Activated CD8-positive, alpha-beta memory T cell treated with anti-CD3 and anti-CD28 coated beads, Interleukin-2, amount 50 U/mL, for 1 hour (primary cell): ENCODE results near the gene HIP1.
"Not testable (repeated sequence)": the region's sequence is repeated elsewhere in the genome, so short reads cannot be mapped to it uniquely, and the experiment has no call there.

ENCODE experiments used
- DNase-seq: peaks from one replicate; pipeline ENCODE4 v3.0.0-alpha.2; 2020; ENCODE audit errors: extremely low read depth

Gene HIP1

DNA sequence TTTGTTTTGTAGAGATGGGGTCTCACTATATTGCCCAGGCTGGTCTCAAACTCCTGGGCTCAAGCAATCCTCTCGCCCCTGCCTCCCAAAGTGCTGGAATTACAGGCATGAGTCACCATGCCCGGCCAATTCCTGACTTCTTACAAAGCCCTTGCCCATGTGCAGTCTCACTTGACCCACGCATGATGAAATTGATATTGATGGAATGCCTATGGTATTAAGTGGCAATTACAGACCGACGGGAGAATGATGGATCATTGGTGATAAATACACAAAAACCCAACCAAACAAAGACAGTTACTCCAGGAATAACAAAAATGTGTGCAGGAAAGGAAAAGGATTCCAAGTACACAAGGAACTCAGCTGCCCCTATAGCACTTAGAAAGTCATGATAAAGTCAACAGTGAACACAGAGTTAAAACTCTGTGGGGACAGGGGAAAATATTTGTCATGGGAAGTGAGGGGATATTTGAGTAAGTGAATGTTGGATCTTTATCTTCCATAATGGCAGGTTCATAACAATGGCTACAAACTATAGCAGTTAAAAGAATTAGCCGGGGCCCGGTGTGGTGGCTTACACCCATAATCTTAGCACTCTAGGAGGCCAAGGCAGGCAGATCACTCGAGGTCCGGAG, 21.6 kb downstream of the HIP1 start:
- DNase-seq: no peak

GRCh38 chr7:75715864-75716263, 22.9 kb downstream of the HIP1 start:
- DNase-seq: no peak

- DNase-seq: no peak
Measured at GRCh38 chr7:75712517-75713361, 26.0 kb downstream of the HIP1 start.

DNA sequence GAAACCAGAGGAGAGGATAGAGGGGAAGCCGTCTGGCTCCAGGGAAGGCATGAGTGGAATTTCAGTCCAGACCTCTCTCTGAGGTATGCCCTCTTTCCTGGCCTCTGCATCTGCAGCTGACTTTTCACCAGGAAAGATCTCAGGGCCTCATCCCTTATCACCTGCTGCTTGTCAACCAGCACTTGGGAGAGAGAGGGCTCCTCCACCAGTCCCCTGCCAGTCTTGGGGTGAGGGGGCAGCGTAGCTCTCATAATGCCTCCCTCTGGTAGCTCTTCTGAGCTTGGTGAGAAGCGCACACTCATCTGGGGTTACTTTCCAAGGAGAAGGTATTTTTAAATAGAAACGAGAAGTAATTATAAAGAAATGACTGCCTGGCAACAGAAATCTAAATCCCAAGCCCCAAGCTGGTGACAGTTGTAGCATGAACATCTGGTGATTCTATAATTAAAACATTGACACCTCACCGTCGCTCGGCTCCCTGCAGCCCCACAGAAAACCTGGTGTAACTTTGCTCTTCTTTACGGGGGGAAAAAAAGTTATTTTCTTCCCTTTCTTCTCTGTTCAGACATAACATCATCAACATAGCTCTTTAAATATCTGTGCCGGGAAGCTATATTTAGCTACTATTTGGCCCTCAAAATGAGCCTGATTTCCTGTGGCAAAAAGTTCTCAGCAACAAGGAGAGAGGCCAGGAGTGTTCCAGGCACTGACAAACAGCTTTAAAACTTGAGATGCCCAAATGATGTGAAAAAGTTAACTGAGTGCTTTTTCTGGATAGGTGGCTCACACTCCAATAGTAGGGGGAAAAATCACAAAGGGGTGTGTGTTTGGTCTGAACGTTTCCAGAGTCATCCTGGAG, 26.9 kb downstream of the HIP1 start:
- DNase-seq: no peak

DNA sequence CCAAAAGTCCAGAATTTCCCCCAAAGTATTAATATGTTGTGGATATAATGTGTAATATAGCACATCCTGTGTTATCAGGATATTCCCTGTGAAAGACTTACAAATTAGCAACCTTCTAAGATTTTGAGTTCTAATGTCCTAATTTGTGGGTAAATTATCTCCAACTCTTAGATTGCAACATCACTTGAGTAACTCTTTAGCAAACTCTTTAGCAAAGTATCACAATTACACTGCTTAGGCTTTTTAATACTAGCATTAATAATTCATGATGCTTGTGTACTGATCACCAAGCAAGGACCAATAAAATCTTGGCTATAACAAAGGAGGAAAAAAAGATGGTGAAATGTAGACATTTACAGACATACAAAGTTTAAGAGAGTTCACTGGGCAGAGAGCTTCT, 27.7 kb downstream of the HIP1 start:
- no peak for DNase-seq

GRCh38 chr7:75704928-75705327, 33.8 kb downstream of the HIP1 start:
- no peak for DNase-seq

DNA sequence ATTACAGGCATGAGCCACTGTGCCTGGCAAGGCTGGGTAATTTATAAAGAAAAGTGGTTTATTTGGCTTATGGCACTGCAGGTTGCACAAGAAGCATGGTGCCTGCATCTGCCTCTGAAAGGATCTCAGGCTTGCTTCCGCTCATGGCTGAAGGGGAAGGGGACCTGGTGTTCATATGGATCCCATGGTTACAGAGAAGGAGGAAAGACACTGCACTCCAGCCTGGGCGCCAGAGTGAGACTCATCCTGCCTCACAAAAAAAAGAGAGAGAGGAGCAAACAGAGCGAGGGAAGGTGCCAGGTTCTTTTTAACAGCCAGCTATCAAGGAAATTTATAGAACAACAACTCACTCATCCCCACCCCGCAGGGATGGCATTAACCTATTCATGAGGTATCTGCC, 36.2 kb downstream of the HIP1 start:
- DNase-seq: no peak

DNA sequence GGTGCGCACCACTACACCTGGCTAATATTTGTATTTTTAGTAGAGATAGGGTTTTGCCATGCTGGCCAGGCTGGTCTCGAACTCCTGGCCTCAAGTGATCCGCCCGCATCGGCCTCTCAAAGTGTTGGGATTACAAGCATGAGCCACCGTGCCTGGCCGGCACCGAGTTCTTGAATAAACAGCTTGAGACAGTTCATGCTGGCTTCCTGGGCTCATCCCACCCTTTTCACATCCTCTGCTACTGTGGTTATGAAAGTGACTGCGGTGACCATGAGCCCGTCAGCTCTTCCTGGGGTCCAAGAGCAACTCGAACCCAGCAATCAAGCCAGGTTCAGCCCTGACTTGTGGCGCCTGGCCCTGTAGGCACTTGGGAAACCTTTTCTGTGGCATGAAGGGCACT, 38.7 kb downstream of the HIP1 start:
- no peak for DNase-seq

DNA sequence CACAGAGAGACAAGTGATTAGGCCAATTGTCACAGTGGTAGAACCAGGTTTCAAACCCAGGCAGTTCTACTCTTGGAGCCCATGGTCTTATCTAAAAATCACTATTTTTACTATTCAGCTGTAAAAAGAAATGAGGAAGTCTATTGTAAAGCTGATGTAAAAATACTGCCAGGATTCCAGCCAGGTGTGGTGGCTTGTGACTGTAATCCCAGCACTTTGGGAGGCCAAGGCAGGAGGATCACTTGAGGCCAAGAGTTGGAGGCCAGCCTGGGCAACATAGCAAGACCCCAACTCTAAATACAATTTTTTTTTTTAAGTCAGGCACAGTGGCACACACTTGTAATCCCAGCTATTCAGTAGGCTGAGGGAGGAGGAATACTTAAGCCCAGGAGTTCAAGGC, 40.4 kb downstream of the HIP1 start:
- DNase-seq: no peak

- no peak for DNase-seq
Measured at GRCh38 chr7:75696263-75697037, 42.3 kb downstream of the HIP1 start.

- DNase-seq: no peak
Measured at GRCh38 chr7:75694638-75695399, 43.9 kb downstream of the HIP1 start.

GRCh38 chr7:75693668-75694067, 45.1 kb downstream of the HIP1 start:
- DNase-seq: not testable (repeated sequence)

- no peak for DNase-seq
Measured at GRCh38 chr7:75691793-75692543, 46.8 kb downstream of the HIP1 start.

DNA sequence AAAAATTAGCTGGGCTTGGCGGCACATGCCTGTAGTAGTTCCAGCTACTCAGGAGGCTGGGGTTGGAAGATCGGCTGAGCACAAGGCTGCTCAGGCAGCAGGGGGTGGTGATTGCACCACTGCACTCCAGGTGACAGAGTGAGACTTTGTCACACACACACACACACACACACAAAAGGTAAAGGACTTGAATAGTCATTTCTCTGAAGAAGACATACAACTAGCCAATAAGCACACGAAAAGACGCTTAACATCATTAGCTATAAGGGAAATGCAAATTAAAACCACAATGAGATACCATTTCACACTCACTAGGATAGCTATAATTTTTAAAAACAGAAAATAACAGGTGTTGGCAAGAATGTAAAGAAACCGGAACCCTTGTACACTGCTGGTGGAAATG, 48.6 kb downstream of the HIP1 start:
- no peak for DNase-seq

DNA sequence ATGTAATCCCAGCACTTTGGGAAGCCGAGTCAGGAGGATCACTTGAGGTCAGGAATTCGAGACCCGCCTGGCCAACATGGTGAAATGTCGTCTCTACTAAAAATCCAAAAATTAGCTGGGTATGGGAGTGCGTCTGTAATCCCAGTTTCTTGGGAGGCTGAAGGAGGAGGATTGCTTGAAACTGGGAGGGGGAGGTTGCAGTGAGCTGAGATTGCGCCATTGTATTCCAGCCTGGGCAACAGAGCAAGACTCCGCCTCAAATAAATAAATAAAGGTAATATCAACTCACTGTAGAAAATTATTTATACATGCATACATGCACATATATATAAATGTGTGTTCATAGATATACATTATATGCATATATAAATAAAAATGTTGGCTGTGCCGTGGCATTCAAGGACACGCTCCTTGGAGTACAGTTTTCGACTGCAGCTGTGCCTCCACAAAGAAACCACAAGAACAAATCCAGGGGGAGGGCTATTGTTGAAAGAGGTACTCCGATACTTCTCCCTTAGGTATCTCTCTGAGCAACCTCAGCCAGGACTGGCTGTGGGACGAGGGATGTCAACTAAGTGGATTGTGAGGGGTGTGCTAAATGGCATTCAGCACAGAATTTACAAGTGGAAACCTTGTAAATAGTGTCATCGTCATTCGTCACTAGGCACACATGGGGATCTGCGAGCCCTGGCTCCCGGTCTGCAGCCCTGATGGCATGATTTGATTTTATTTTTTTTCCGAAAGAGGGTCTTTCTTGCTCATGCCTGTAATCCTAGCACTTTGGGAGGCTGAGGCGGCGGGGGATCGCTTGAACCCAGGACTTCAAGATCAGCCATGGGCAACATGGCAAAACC, 49.3 kb downstream of the HIP1 start:
- DNase-seq: no peak

GRCh38 chr7:75688200-75689136, 50.3 kb downstream of the HIP1 start:
- no peak for DNase-seq

- no peak for DNase-seq
Measured at GRCh38 chr7:75687246-75688088, 51.3 kb downstream of the HIP1 start.
